ENCODE measurements around the gene LSM4.

The LSM4 gene

DNA sequence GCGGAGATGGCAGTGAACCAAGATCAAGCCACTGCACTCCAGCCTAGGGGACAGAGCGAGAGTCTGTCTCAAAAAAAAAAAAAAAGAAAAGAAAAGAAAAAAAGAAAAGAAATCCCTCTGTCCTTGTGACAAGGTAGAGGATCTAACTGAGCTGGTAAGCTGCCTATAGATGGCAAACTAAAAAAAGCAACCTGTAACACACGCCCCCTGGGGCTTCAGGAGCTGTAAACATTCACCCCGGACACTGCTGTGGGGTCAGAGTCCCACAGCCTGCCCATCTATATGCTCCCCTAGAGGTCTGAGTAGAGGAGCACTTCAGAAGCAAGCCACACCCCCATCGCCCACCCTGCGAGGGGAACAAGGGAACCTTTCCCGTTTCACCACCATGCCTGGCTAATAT lies 13.2 kb upstream of the LSM4 start:
- TF ChIP-seq, protein P1, sequence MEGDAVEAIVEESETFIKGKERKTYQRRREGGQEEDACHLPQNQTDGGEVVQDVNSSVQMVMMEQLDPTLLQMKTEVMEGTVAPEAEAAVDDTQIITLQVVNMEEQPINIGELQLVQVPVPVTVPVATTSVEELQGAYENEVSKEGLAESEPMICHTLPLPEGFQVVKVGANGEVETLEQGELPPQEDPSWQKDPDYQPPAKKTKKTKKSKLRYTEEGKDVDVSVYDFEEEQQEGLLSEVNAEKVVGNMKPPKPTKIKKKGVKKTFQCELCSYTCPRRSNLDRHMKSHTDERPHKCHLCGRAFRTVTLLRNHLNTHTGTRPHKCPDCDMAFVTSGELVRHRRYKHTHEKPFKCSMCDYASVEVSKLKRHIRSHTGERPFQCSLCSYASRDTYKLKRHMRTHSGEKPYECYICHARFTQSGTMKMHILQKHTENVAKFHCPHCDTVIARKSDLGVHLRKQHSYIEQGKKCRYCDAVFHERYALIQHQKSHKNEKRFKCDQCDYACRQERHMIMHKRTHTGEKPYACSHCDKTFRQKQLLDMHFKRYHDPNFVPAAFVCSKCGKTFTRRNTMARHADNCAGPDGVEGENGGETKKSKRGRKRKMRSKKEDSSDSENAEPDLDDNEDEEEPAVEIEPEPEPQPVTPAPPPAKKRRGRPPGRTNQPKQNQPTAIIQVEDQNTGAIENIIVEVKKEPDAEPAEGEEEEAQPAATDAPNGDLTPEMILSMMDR (IDR thresholded peaks at IDR 0.05; ENCODE audit: insufficient read depth, low read length, poor library complexity, severe bottlenecking) = no peak
- no peak for TF ChIP-seq EZH2phosphoT487 (conservative IDR thresholded peaks at IDR 0.05; ENCODE audit: low read length)
- Histone ChIP-seq H3F3A (ENCODE audit: insufficient read depth) (peaks cover 16% of the 10 kb centered on the region), H3K79me2 (ENCODE audit: insufficient read depth, low read length) (no peaks in the 10 kb centered on the region), H4K20me1 (ENCODE audit: low read depth, low read length) (no peaks in the 10 kb centered on the region), H3K4me3 (ENCODE audit: insufficient read depth, low read length, poor library complexity, severe bottlenecking) (no peak overlapping the region), H3K36me3 (ENCODE audit: low read length) (no peaks in the 10 kb centered on the region), H3K27me3 (ENCODE audit: low read length) (no peaks in the 10 kb centered on the region), H3K9ac (ENCODE audit: low read length) (no peak overlapping the region), H3K4me2 (ENCODE audit: low read depth, low read length, poor library complexity, severe bottlenecking) (no peak overlapping the region), H2AFZ (ENCODE audit: low read depth, low read length, severe bottlenecking) (no peak overlapping the region), H3K9me2 (replicated peaks; ENCODE audit: insufficient read depth, low read length) (no peaks in the 10 kb centered on the region), H3K27ac (ENCODE audit: low read depth, low read length) (no peak overlapping the region), H3K9me3 (ENCODE audit: insufficient read depth, low read length) (no peaks in the 10 kb centered on the region)

DNA sequence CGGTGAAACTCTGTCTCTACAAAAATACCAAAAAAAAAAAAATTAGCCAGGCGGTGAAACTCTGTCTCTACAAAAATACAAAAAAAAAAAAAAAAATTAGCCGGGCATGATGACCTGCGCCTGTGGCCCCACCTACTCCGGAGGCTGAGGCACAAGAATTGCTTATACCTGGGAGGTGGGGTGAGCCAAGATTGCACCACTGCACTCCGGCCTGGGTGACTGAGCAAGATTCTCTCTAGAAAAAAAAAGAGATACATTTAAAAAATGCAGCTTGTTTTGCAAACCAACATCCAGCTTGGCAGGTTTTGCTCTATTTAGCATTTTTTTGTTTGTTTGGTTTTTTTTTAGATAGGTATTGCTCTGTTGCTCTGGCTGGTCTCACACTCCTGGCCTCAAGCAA lies 10.8 kb upstream of the LSM4 start:
- Histone ChIP-seq H3K4me2 (ENCODE audit: low read depth, low read length, poor library complexity, severe bottlenecking) (no peak overlapping the region), H2AFZ (ENCODE audit: low read depth, low read length, severe bottlenecking) (no peak overlapping the region), H3K27me3 (ENCODE audit: low read length) (no peaks in the 10 kb centered on the region), H3K9me2 (replicated peaks; ENCODE audit: insufficient read depth, low read length) (no peaks in the 10 kb centered on the region), H3K79me2 (ENCODE audit: insufficient read depth, low read length) (no peaks in the 10 kb centered on the region), H3K9me3 (ENCODE audit: insufficient read depth, low read length) (no peaks in the 10 kb centered on the region), H3K27ac (ENCODE audit: low read depth, low read length) (no peak overlapping the region), H3K9ac (ENCODE audit: low read length) (no peak overlapping the region), H3F3A (ENCODE audit: insufficient read depth) (0 out of 2 replicates have a peak, but pooled peaks cover under 1% of the 10 kb centered on the region), H4K20me1 (ENCODE audit: low read depth, low read length) (no peaks in the 10 kb centered on the region), H3K36me3 (ENCODE audit: low read length) (no peaks in the 10 kb centered on the region), H3K4me3 (ENCODE audit: insufficient read depth, low read length, poor library complexity, severe bottlenecking) (no peak overlapping the region)
- TF ChIP-seq, protein P1 (IDR thresholded peaks at IDR 0.05; ENCODE audit: insufficient read depth, low read length, poor library complexity, severe bottlenecking) = no peak
- no peak for TF ChIP-seq EZH2phosphoT487 (conservative IDR thresholded peaks at IDR 0.05; ENCODE audit: low read length)

DNA sequence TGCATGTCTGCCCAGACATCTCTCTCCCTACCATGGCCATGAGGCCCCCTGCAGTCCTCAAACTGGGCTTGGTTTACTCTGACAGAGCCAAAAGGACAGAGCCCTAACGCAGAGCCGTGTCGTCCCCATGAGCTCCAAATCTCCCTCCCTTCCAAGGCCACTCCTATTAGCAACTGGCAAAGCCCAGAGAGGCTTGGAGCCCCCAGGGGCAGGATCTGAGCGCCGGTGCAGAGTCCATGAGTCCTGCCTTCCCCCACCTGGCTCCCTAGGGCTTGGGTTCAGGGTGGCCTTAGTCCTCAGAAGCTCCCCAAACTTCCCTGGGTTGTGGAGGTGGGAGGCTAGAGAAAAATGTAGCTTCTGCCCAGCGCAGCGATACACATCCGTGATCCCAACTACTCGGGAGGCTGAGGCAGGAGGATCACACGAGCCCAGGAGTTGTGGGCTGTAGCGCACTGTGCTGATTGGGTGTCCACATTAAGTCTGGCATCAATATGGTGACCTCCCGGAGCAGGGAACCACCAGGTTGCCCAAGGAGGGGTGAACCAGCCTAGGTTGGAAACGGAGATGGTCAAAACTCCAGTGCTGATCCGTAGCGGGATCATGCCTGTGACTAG lies 10.1 kb upstream of the LSM4 start:
- no peak overlapping the region for H3K9ac ChIP-seq (ENCODE audit: low read length)
- H3K27me3 ChIP-seq (ENCODE audit: low read length) = no peaks in the 10 kb centered on the region
- H3F3A ChIP-seq (ENCODE audit: insufficient read depth) = no peaks in the 10 kb centered on the region
- H2AFZ ChIP-seq (ENCODE audit: low read depth, low read length, severe bottlenecking) = no peak overlapping the region
- TF ChIP-seq, protein P1 (IDR thresholded peaks at IDR 0.05; ENCODE audit: insufficient read depth, low read length, poor library complexity, severe bottlenecking) = no peak
- no peak for TF ChIP-seq EZH2phosphoT487 (conservative IDR thresholded peaks at IDR 0.05; ENCODE audit: low read length)
- H3K4me2 ChIP-seq (ENCODE audit: low read depth, low read length, poor library complexity, severe bottlenecking) = no peak overlapping the region
- no peak overlapping the region for H3K27ac ChIP-seq (ENCODE audit: low read depth, low read length)
- no peaks in the 10 kb centered on the region for H3K36me3 ChIP-seq (ENCODE audit: low read length)
- H3K9me2 ChIP-seq (replicated peaks; ENCODE audit: insufficient read depth, low read length) = no peaks in the 10 kb centered on the region
- no peaks in the 10 kb centered on the region for H3K9me3 ChIP-seq (ENCODE audit: insufficient read depth, low read length)
- no peaks in the 10 kb centered on the region for H3K79me2 ChIP-seq (ENCODE audit: insufficient read depth, low read length)
- H3K4me3 ChIP-seq (ENCODE audit: insufficient read depth, low read length, poor library complexity, severe bottlenecking) = no peak overlapping the region
- no peaks in the 10 kb centered on the region for H4K20me1 ChIP-seq (ENCODE audit: low read depth, low read length)
